CD4-positive, CD25-positive, alpha-beta regulatory T cell (primary cell): ENCODE results near the gene PNP. TPM values are rescaled to one million over a fixed set of nuclear protein-coding genes. Genes with fewer than 3 reads are reported as not detected.
A peak's percentile ranks its signal among the peaks of the same experiment; 100 is the strongest.
"Not testable (repeated sequence)": the region's sequence is repeated elsewhere in the genome, so short reads cannot be mapped to it uniquely, and the experiment has no call there.

Experiments
- ATAC-seq, 2 donors: fragments of 150-1000 bp; cut with Tn5 transposase; one replicate each; pipeline ENCODE4 v1.10.0; 2021; ENCODE audit warnings: low read depth in 2 of 2, moderate number of reproducible peaks in 2 of 2, moderate library complexity in 1 of 2
- DNase-seq, 3 donors: peaks; one replicate each; pipeline versions ENCODE4 v3.0.0 to v3.0.0-alpha.2; 2012 to 2022; ENCODE audit warnings: mixed read lengths in 1 of 3
- H3K27ac ChIP-seq: one replicate; pipeline ENCODE4 v1.7.0; 2013; ENCODE audit warnings: mild to moderate bottlenecking, low read length; ENCODE audit not compliant: insufficient read depth, poor library complexity, severe bottlenecking
- H3K27me3 ChIP-seq: one replicate; pipeline ENCODE4 v1.7.0; 2013; ENCODE audit warnings: low read length; ENCODE audit not compliant: control insufficient read depth, insufficient read depth
- H3K36me3 ChIP-seq: one replicate; pipeline ENCODE4 v1.7.0; 2013; ENCODE audit warnings: mild to moderate bottlenecking, low read length, moderate library complexity; ENCODE audit not compliant: control insufficient read depth, insufficient read depth
- H3K4me1 ChIP-seq: 2 replicates; pipeline ENCODE4 v1.7.0; 2013; ENCODE audit warnings: mild to moderate bottlenecking, low read length; ENCODE audit not compliant: insufficient read depth, control insufficient read depth, poor library complexity, severe bottlenecking
- H3K4me3 ChIP-seq: one replicate; pipeline ENCODE4 v1.7.0; 2013; ENCODE audit warnings: low read depth, mild to moderate bottlenecking, low read length, moderate library complexity
- H3K9me3 ChIP-seq, 2 experiments: 1 replicate in 1 of 2; 2 replicates in 1 of 2; pipeline ENCODE4 v1.7.0; 2013; ENCODE audit warnings: low read length in 2 of 2, mild to moderate bottlenecking in 1 of 2, moderate library complexity in 1 of 2; ENCODE audit not compliant: control insufficient read depth in 2 of 2
- H3K27ac Mint-ChIP-seq, 3 donors: one replicate each; pipeline ENCODE4 v1.8.0; 2020 to 2022; ENCODE audit warnings: mild to moderate bottlenecking in 3 of 3, mixed read lengths in 3 of 3, moderate library complexity in 2 of 3
- H3K27me3 Mint-ChIP-seq: one replicate; pipeline ENCODE4 v1.8.0; 2022; ENCODE audit warnings: mild to moderate bottlenecking, mixed read lengths
- H3K36me3 Mint-ChIP-seq: one replicate; pipeline ENCODE4 v1.8.0; 2020; ENCODE audit warnings: mixed read lengths
- H3K4me1 Mint-ChIP-seq, 4 donors: one replicate each; pipeline ENCODE4 v1.8.0; 2020 to 2022; ENCODE audit warnings: mixed read lengths in 4 of 4, mild to moderate bottlenecking in 1 of 4
- H3K4me3 Mint-ChIP-seq, 4 donors: one replicate each; pipeline ENCODE4 v1.8.0; 2020 to 2022; ENCODE audit warnings: mild to moderate bottlenecking in 4 of 4, mixed read lengths in 4 of 4, moderate library complexity in 3 of 4
- H3K9me3 Mint-ChIP-seq, 7 donors: one replicate each; pipeline ENCODE4 v1.8.0; 2020 to 2022; ENCODE audit warnings: mixed read lengths in 7 of 7, mild to moderate bottlenecking in 3 of 7, moderate library complexity in 2 of 7
- polyA plus RNA-seq, 4 donors: library from polyadenylated mRNA; unstranded; fragments of 300-500 nt; fragmentation: Illumina TruSeq; gene quantifications; one replicate each; pipeline ENCODE4 v1.2.3, GENCODE V29; 2021
- total RNA-seq: library from RNA; stranded (reverse); gene quantifications from one replicate; pipeline ENCODE4 v1.2.3, GENCODE V29; 2022

PNP gene
- total and polyA plus RNA-seq, 5 donors from 2014 or later: 28.8 to 42.5 (median 39.1) TPM

- Histone ChIP-seq H3K4me3 (peak overlapping the region; percentile 35), H3K27me3 (no peaks in the 10 kb centered on the region), H3K36me3 (peaks cover 5% of the 10 kb centered on the region), H3K27ac (no peak overlapping the region), H3K4me1 (peaks cover 12% of the 10 kb centered on the region), H3K9me3 (no peaks in the 10 kb centered on the region)
- ATAC-seq (peak; percentile 94 to 95), DNase-seq (peak in 2 of 3 donors; percentile 39 to 74)
- H3K36me3 Mint-ChIP-seq: peaks cover 6% of the 10 kb centered on the region
- H3K27ac Mint-ChIP-seq: peak overlapping the region; percentile 34 to 94 (median 79)
- peak overlapping the region in 2 of 4 donors; percentile 28 to 69 for H3K4me3 Mint-ChIP-seq
- peaks cover 0 to 1% (median 0%) of the 10 kb centered on the region in 7 donors for H3K9me3 Mint-ChIP-seq
- peaks cover 5% of the 10 kb centered on the region for H3K27me3 Mint-ChIP-seq
- peaks cover 7 to 26% (median 13%) of the 10 kb centered on the region in 4 donors for H3K4me1 Mint-ChIP-seq
Measured at GRCh38 chr14:20440882-20441281, 28.3 kb upstream of the PNP start.

- Mint-ChIP-seq H3K9me3 (peaks cover 0 to 1% (median 0%) of the 10 kb centered on the region in 7 donors), H3K27me3 (peaks cover 5% of the 10 kb centered on the region), H3K36me3 (peaks cover 6% of the 10 kb centered on the region), H3K4me1 (peaks cover 7 to 26% (median 13%) of the 10 kb centered on the region in 4 donors), H3K4me3 (peak overlapping the region in 1 of 4 donors; percentile 4), H3K27ac (peak overlapping the region; percentile 34 to 94 (median 79))
- Histone ChIP-seq H3K27ac (no peak overlapping the region), H3K36me3 (peaks cover 11% of the 10 kb centered on the region), H3K4me1 (peaks cover 12% of the 10 kb centered on the region), H3K9me3 (no peaks in the 10 kb centered on the region), H3K4me3 (peak overlapping the region; percentile 35), H3K27me3 (no peaks in the 10 kb centered on the region)
- DNase-seq (no peak), ATAC-seq (no peak)
Measured at GRCh38 chr14:20441461-20441860, 27.7 kb upstream of the PNP start.

DNA sequence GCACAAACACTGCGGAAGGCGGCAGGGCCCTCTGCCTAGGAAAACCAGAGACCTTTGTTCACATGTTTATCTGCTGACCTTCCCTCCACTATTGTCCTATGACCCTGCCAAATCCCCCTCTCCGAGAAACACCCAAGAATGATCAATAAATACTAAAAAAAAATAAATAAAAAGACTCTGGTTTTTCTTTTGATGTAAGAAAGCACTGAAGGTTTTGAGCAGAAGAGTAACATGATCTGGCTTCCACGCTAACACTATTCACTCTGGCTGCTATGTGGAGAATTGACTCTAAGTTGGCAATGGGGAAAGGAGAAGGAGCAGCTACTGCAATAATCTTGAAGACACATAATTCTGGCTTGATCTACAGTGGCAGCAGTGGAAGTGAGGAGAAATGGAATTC lies 25.6 kb upstream of the PNP start:
- H3K4me3 Mint-ChIP-seq, H3K9me3 Mint-ChIP-seq, ATAC-seq, DNase-seq, H3K4me3 ChIP-seq, H3K27ac Mint-ChIP-seq, H3K27me3 Mint-ChIP-seq, H3K27me3 ChIP-seq, H3K27ac ChIP-seq, H3K36me3 Mint-ChIP-seq, H3K9me3 ChIP-seq: not testable (repeated sequence)
- Histone ChIP-seq H3K36me3 (peaks cover 33% of the 10 kb centered on the region), H3K4me1 (peaks cover 12% of the 10 kb centered on the region)
- H3K4me1 Mint-ChIP-seq: peaks cover 7 to 26% (median 13%) of the 10 kb centered on the region in 4 donors

DNA sequence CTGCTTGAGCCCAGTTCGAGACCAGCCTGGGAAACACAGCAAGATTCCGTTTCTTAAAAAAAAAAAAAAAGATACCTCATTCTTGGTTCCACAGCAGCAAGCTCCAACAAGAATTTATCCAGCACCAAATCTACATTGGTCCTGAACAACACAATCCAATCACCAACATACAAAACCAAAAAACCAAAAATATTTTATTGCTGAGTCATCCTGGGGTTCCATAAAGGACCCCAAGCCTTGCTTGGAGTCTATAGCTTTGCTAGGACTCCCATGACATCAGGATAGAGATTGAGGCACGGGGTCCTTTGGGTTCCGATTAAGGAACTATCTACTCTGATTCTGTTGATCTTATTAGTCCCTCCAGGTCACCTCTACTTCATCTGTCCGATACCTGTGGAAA lies 22.3 kb upstream of the PNP start:
- H3K27me3 Mint-ChIP-seq: no peaks in the 10 kb centered on the region
- H3K36me3 ChIP-seq: peaks cover 65% of the 10 kb centered on the region
- peaks cover 15% of the 10 kb centered on the region for H3K36me3 Mint-ChIP-seq

DNA sequence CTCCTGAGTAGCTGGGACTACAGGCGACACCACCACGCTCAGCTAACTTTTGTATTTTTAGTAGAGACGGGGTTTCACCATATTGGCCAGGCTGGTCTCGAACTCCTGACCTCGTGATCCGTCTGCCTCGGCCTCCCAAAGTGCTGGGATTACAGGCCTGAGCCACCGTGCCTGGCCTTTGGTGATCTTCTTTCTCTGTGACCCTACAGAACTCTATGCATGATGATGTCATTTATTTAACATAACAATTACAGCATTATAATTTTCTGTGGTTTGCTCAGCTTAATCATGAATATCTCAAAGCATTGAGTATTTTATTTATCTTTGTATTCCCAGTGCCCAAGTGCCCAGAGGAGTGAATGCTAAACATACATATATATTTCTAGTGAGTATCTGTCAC lies 16.4 kb upstream of the PNP start:
- H3K9me3 ChIP-seq, H3K27me3 ChIP-seq, H3K9me3 Mint-ChIP-seq, H3K4me3 ChIP-seq, H3K27me3 Mint-ChIP-seq, ATAC-seq, DNase-seq: not testable (repeated sequence)
- peaks cover 63% of the 10 kb centered on the region for H3K36me3 ChIP-seq
- peaks cover 32% of the 10 kb centered on the region for H3K4me1 ChIP-seq
- H3K36me3 Mint-ChIP-seq: peaks cover 27% of the 10 kb centered on the region
- H3K27ac Mint-ChIP-seq: peak overlapping the region in 2 of 3 donors; percentile 20 to 56
- H3K4me3 Mint-ChIP-seq: peak overlapping the region in 3 of 4 donors; percentile 13 to 61 (median 36)
- H3K4me1 Mint-ChIP-seq: peaks cover 0 to 21% (median 11%) of the 10 kb centered on the region in 4 donors
- H3K27ac ChIP-seq: peak overlapping the region; percentile 97

More for the DNA sequence above, 22.3 kb upstream of the PNP start:
- no peak overlapping the region for H3K27ac ChIP-seq
- Mint-ChIP-seq H3K9me3 (no peaks in the 10 kb centered on the region), H3K4me3 (no peak overlapping the region), H3K4me1 (peaks cover 0 to 8% (median 3%) of the 10 kb centered on the region in 4 donors), H3K27ac (peak overlapping the region in 1 of 3 donors; percentile 66)
- no peaks in the 10 kb centered on the region for H3K9me3 ChIP-seq
- ATAC-seq (no peak), DNase-seq (no peak)
- H3K4me3 ChIP-seq: no peak overlapping the region
- no peaks in the 10 kb centered on the region for H3K27me3 ChIP-seq
- H3K4me1 ChIP-seq: no peaks in the 10 kb centered on the region

DNA sequence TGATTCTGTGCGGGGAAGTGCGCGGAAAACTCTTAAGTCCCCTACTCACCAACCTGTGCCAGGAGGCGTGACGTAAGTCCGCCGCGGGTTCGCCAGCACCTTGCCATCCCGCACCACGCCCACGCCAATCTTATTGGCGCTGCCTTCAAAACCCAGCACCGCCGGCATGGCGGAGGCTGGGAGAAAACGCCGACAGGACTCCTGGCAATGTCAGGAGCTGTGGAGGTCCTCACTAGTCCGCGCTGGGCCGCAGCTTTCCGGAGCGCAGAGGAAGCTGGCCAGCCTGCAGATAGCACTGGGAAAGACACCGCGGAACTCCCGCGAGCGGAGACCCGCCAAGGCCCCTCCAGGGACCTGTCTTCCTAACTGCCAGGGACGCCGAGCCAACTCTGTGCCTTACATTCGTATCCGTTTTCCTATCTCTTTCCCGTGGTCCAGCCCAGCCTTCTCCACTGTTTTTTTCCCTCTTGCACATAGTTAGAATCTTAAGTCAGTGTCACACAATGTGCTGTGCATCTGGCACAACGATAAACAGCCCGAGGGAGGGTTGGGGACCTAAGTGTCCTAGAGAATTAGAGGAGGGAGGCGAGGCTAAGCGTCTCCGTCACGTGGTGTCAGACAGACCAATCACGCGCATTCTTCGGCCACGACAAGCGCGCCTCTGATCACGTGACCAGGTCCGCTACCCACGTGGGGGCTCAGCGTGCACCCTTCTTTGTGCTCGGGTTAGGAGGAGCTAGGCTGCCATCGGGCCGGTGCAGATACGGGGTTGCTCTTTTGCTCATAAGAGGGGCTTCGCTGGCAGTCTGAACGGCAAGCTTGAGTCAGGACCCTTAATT lies 14.5 kb upstream of the PNP start, which contains the start of the genes APEX1 and OSGEP:
APEX1 (plus strand) TSS at position 711 of the 839 bp plus-strand sequence. CDS start 420 bp downstream, outside the sequence.
OSGEP (minus strand) TSS at position 297 of the 839 bp plus-strand sequence; CDS start at position 168, 129 bp downstream.
- peaks cover 37% of the 10 kb centered on the region for H3K36me3 Mint-ChIP-seq
- Histone ChIP-seq H3K4me1 (peaks cover 39% of the 10 kb centered on the region), H3K27ac (peak within 1 kb of the TSS; percentile 97), H3K9me3 (no peaks in the 10 kb centered on the region), H3K4me3 (peak within 1 kb of the TSS; percentile 97), H3K36me3 (peaks cover 62% of the 10 kb centered on the region), H3K27me3 (no peaks in the 10 kb centered on the region)
- no peaks in the 10 kb centered on the region for H3K27me3 Mint-ChIP-seq
- no peaks in the 10 kb centered on the region for H3K9me3 Mint-ChIP-seq
- ATAC-seq (peak; percentile 87), DNase-seq (peak; percentile 96 to 99 (median 98))
- peak within 1 kb of the TSS in 1 of 3 donors; percentile 79 for H3K27ac Mint-ChIP-seq
- peaks cover 0 to 33% (median 15%) of the 10 kb centered on the region in 4 donors for H3K4me1 Mint-ChIP-seq
- H3K4me3 Mint-ChIP-seq: peak within 1 kb of the TSS in 1 of 4 donors; percentile 5

GRCh38 chr14:20455355-20456300 lies 13.6 kb upstream of the PNP start:
- no peaks in the 10 kb centered on the region for H3K27me3 Mint-ChIP-seq
- Histone ChIP-seq H3K27me3 (no peaks in the 10 kb centered on the region), H3K4me3 (peak overlapping the region; percentile 97), H3K9me3 (no peaks in the 10 kb centered on the region), H3K4me1 (peaks cover 48% of the 10 kb centered on the region), H3K27ac (peak overlapping the region; percentile 97), H3K36me3 (peaks cover 60% of the 10 kb centered on the region)
- ATAC-seq: peak; percentile 54 to 59
- H3K27ac Mint-ChIP-seq: no peak overlapping the region
- peaks cover 0 to 39% (median 22%) of the 10 kb centered on the region in 4 donors for H3K4me1 Mint-ChIP-seq
- peaks cover 41% of the 10 kb centered on the region for H3K36me3 Mint-ChIP-seq
- H3K4me3 Mint-ChIP-seq: no peak overlapping the region
- DNase-seq: peak in 1 of 3 donors; percentile 71
- H3K9me3 Mint-ChIP-seq: no peaks in the 10 kb centered on the region
